SHP77 (cell line): ENCODE measurements around the gene SUPV3L1.
"Not testable (repeated sequence)": the region's sequence is repeated elsewhere in the genome, so short reads cannot be mapped to it uniquely, and the experiment has no call there.

Experiments
- DNase-seq, 2 experiments: peaks; one replicate each; lab custom pipeline; 2025; lab: John Stamatoyannopoulos, UW

The SUPV3L1 gene

GRCh38 chr10:69179743-69180524 lies at the start of gene SUPV3L1:
SUPV3L1 (plus strand) TSS chr10:69180234; CDS start chr10:69180292, 58 bp downstream.
- peak; percentile 82 to 92 for DNase-seq

DNA sequence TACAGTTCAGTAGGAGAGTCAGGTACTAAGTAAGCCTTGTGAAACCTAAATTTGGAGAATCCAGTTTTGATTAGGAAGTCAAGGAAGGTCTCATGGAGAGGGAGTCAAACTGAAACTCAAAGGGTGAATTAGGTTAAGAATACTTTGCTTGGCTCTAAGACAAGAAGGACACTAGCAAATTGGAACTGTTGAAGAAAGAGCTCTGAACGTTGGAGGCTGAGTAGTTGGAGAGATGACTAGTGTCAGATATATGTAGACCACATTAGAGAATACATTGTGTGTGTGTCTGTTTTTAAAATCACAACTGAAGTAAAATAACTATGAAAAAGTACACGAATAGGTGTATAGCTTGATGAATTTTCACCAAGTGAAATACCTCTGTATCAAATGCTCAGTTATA lies 49.8 kb upstream of the SUPV3L1 start:
- DNase-seq, result no peak

DNA sequence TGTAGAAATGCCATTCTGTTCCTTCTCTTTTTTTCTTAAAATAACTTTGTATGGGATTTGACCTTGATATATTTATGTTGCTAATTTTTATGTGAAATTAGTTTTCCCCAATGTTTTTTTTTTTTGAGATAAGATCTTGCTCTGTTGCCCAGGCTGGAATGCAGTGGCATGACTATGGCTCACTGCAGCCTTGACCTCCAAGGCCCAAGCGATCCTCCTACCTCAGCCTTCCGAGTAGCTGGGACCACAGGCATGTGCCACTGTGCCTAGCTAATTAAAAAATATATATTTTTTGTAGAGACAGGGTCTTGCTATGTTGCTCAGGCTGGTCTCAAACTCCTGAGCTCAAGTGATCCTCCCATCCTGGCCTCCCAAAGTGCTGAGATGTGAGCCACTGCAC lies 40.1 kb upstream of the SUPV3L1 start:
- no peak for DNase-seq

DNA sequence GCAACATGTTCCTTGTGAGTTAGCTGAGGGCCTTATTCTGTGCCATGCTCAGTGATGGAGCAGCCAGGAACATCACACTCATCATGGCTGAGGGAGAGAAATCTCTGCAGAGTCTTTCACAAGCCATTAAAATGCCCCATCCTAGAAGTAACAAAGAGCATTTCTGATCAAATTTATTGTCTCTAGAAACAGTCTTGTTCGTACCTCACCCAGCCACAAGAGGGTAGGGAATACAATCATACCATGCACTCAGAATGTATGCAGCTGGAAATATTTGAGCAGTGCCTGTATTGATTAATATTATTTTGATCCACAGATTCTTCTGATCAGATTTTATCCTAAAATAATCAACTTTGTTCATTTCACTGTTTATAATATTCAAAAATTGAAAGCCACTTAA lies 38.7 kb upstream of the SUPV3L1 start:
- no peak for DNase-seq

- DNase-seq, result not testable (repeated sequence)
Measured at GRCh38 chr10:69142074-69142473, 38.0 kb upstream of the SUPV3L1 start.

- DNase-seq, result no peak
Measured at GRCh38 chr10:69142983-69143382, 37.1 kb upstream of the SUPV3L1 start.

GRCh38 chr10:69145329-69145728 lies 34.7 kb upstream of the SUPV3L1 start:
- DNase-seq, result no peak

DNA sequence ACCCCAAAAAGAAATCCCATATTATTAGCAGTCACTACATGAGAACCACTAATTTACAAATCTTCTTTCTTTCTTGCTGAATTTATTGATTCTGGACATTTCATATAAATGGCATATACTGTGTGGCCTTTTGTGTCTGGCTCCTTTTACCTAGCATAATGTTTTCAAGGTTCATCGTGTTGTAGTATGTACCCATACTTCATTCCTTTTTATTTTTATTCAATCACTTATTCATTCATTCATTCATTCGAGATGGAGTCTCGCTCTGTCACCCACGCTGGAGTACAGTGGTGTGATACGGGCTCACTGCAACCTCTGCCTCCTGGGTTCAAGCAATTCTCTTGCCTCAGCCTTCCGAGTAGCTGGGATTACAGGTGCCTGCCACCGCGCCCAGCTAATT lies 34.2 kb upstream of the SUPV3L1 start:
- DNase-seq, result no peak

DNA sequence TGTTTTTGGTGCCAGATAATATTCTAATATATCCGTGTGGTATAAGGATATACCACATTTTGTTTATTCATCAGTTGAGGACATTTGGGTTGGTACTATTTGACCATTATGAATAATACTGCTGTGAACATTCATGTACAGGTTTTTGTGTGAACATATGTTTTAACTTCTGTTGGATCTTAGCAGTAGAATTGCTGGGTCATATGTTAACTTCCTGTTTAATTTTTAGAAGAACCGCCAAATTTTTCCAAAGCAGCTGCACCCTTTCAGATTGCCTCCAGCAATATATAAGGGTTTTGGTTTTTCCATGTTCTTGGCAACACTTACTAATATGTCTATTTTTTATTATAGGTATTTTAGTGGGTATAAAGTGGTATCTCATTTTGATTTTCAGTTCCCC lies 33.3 kb upstream of the SUPV3L1 start:
- DNase-seq, result no peak

- no peak for DNase-seq
Measured at GRCh38 chr10:69151984-69152383, 28.1 kb upstream of the SUPV3L1 start.

DNA sequence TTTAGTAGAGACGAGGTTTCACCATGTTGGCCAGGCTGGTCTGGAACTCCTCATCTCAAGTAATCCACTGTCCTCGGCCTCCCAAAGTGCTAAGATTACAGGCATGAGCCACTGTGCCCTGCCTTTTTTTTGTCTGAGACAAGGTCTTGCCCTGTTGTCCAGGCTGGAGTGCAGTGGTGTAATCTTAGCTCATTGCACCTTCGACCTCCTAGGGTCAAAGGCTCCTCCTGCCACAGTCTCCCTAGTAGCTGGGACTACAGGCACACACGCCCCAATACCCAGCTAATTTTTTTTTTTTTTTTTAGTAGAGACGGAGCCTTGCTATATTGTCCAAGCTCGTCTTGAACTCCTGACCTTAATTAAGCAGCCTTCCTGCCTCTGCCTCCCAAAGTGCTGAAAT lies 26.8 kb upstream of the SUPV3L1 start:
- DNase-seq, result no peak

DNA sequence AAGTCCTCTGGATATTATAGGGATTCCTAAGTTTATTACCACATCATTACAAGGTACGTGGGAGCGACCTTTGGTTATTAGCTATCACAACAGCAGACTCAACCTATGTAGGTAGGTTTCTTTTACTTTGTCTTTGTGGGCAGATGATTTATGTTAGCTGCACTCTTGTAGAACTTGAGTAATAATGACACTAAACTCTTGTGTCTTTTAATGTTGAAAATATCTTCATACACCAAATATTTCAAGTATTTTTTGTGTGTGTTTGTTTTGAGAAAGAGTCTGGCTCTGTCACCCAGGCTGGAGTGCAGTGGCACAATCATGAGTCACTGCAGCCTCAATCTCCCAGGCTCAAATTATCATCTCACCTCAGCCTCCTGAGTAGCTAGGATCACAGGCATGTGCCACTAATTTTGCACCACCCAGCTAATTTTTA lies 19.2 kb upstream of the SUPV3L1 start:
- DNase-seq, result no peak

DNA sequence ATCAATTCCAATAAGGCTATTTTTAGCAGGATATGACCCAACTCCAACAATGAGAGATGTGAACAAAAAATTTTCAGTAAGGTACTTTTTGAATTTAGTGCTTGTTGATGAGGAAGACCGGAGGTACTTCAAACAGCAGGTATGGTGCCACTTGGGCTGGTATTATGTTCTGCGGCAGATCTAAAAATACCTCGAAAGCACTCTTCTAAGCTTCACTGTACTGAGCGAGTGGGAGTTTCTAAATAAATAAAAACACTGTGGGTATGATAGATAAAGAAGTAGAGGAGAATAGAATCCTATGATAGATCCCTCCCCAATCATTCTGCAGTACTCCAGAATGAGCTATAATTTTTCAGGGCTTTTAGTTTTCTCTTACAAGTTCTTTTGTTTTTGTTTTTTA lies 11.5 kb upstream of the SUPV3L1 start:
- no peak for DNase-seq

DNA sequence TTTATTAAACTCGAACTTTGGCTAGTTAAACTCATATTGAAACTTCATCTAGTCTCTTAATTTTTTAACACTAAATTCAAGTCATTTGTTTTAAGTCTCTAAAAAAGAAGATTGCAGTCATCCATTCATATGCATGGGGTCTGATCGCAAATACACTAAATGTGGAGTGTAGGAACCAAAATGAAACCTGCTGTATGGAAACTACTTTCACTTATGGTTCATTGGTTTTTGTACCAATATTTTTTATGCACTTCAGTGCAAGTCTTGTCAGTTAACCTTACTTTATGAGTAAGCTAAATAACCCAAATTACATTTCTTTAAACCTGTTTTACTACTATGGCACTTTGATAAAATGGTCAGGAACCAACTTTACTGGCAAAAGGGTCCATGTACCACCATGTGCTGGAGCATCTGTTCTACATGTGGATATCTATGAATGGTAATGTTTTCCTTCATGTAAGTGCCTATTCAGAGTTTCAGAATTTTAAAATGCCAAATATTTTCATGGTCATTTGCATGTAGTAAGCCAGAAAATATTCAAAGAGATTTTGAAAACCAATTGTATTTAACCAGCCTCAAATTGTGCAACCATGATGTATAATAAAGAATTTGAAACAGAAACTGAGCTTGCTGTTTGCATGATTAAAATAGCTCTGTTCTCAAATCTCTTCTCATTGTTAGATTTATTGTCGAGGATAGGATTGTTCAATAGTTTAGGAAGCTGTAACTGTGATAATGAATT lies 7.6 kb upstream of the SUPV3L1 start:
- DNase-seq, result no peak

GRCh38 chr10:69175326-69175725 lies 4.7 kb upstream of the SUPV3L1 start:
- not testable (repeated sequence) for DNase-seq

DNA sequence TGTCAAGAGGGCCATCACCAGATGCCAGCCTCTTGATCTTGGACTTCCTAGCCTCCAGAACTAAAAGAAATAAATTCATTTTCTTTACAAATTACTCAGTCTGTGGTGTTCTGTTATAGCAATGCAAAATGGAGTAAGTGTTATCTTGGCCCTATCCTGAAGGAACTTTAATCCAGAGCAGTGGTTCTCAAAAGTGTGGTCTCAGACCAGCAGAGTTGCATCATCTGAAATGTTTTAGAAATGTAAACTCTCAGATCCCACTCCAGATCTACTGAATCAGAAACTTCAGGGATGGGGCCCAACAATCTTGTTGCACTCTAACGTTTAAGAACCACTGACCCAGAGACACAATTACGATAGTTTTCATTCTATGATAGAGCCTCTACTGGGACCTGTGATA lies 3.2 kb upstream of the SUPV3L1 start:
- DNase-seq, result no peak

GRCh38 chr10:69179089-69179742 lies 818 bp upstream of the SUPV3L1 start:
- DNase-seq, result no peak

DNA sequence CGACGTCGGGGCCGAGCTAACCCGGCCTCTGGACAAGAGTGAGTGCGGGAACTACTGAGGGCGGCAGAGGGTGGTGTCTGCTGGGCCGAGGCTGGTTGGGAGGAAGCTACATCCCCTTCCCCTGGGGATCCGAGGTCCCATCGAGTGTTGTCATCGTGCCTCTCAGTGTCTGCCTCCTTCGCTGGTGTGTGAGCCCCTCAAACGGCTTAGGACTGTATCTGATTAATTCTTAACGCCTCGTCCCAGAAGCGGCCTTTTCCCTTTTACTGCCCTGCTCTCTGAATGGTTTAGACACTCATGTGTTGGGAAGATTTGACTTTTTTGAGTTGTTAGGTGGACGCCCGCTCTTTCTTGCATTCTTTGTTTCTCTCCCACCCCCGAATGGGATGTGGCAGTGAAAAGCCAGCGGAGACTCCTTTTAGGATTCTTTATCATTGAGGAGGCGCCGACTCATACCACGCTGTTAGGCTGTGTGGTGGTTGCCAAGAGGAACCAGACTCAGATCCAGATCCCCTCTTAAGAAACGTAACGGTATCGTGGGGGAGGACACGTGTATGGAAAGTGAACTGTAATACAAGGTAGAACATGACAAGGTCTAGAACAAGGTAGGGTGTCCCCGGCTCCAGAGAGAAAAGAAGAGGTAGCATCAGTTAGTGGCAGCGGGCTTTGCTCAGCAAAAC lies 631 bp downstream of the SUPV3L1 start:
- no peak for DNase-seq

GRCh38 chr10:69181433-69181832 lies 1.4 kb downstream of the SUPV3L1 start:
- DNase-seq, result no peak

DNA sequence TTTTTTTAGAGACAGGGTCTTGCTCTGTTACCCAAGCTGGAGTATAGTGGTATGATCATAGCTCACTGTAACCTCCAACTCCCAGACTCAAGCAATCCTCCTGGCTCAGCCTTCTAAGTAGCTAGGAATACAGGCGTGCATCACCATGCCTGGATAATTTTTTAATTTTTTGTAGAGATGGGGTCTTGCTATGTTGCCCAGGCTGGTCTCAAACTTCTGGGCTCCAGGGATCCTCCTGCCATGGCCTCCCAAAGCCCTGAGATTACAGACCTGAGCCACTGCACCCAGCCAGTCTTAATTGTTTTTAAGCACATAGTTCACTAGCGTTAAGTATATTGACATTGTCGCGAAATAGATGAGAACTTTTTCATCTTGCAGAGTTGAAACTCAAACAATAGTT lies 2.0 kb downstream of the SUPV3L1 start:
- DNase-seq, result no peak

DNA sequence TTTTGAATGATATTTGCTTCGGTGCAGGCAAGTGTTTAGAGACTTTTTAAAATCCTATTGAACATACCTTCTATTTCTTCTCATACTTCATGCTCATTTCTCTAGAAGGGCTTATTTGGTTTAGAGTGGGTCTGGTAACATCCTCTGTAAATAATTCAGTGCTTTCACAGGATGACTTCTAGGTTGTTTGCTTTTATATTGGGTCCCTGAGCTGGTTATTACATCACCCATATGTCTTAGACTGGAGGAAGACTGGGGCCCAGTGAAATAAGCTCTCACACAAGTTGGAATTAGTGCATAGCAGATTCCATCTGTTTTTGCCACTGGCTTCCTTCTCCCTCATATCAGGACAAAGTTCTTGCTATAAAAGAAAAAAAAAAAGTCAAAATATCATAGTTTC lies 6.5 kb downstream of the SUPV3L1 start:
- DNase-seq, result no peak

DNA sequence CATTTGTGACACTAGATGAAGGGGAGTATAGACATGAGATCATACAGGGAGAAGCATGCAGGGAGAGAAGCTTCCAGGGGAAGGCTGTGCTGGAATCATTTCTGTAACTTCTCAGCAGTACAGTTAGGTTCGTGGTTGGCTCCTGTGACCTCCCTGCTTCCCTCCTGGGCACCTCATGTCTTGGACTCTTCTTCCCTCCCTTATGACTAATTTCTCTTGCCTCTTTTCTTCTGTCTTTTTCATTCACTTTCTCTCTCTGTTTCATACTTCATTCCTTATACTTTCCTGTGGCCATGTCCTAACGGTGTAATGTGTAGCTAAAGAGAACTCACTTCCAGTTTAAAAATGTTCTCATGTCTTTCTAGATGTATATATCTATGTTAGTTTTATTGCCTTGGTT lies 21.0 kb downstream of the SUPV3L1 start:
- no peak for DNase-seq
